HG03060 (cell line): ENCODE data around the gene SCAI.
"Not testable (repeated sequence)": the region's sequence is repeated elsewhere in the genome, so short reads cannot be mapped to it uniquely, and the experiment has no call there.

Experiments used
- ATAC-seq: cut with Tn5 transposase; IDR thresholded peaks from one replicate; pipeline ENCODE4 v1.9.1; 2021; ENCODE audit warnings: low read depth, moderate number of reproducible peaks; ENCODE audit not compliant: unreplicated experiment

The SCAI gene

DNA sequence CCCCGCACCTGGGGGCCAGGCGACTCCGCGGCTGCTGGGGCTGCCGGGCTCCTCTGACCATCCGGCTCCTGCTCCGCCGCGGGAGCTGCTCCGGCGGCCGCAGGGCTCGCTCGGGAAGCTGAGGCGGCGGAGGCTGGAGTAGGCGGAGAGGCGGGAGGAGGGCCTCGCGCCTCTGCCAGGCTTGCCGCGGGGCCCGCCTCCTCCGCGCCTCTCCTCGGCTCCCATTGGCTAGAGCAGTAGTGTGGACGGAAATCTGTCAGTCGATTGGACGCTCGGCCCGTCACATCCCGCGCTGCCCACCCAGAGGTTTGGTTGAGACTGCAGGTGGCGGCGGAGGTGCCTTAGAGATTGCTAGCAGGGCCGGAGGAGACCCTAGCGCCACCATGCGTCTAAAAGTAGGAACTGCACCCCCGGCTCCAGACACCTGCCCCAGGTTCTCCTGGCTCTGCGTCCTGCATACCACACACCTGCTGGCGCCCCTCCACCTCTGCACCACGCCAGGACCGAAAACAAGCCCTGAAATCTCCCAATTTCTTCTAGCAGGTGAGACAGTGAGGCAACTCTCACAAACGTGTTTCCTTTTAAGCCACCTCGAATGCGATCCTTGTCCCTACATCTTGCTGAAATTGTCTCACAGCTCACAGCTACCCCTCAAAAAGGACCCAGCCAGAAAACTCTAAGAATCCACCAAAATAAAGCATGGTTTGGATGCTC is at the start of gene SCAI:
Gene SCAI, minus strand, starts transcription at position 152 of the 714 bp plus-strand sequence. Its CDS starts 91 bp downstream, at position 61.
- peak; percentile 95 for ATAC-seq

DNA sequence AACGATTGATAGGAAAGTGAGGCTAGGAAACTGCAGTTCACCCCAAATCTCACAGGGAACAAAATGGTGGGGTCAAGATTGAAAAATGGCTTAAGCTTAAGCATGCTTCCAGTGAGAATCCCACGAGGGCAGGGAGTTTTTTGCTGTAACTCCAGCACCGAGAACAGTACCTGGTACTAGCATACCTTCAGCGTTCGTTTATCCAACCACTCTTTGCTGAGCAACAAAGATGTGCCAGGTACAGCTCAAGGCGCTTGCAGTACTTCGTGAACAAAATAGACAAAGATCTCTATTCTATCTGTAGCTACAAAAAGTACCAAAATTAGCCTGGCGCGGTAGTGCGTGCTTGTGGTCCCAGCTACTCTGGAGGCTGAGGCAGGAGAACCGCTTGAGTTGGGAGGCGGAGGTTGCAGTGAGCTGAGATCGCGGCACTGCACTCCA is 47.1 kb upstream of the SCAI start:
- ATAC-seq = peak; percentile 7

DNA sequence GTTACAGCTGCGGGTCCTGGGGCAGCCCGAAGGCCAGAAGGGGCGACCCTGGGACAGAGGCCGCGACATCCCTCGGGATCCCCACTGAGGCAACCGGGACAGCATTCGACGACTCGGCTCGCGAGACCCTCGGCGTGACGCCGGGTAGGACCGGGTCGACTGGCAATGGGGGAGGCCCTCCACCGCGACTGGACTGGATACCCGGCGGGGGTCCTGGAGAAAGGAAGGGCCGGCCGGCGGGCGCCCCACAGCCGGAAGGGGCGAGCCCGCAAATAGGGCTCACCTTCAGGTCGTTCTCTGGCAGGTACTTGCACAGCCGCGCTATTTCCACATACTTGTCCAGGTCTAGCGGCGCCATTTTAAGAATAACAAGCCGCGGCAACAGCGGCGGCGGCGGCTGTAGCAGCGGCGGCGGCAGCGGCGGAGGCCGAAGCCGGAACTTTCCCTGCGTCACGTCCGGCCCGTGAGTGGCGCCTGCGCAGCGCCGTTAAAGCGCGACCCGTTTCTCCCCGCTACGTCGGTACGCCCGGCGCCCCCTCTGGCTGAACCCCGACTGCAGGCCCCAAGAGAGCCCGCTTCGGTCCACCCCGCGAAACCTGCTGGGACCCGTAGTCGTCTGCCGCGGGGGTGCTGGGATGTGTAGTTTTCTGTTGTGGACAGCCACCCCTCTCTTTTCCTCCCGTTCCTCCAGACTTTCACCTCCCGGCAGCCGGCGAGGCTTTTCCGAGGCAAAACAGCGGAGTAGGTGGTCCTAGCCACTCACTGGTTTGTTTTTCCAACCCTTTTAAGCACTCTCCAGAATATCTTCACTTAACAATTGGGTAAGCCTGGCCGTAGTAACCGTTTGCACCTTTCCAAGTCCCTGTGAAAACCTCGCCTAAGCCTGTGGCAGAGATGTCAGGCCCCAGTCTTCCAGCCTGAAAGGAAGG is 46.3 kb upstream of the SCAI start, which contains the start of gene PPP6C:
Gene PPP6C, minus strand, starts transcription at position 443 of the 929 bp plus-strand sequence. Its CDS starts 85 bp downstream, at position 358.
- peak; percentile 80 for ATAC-seq

- ATAC-seq = no peak
Observed at GRCh38 chr9:125189011-125189360, 45.7 kb upstream of the SCAI start.

DNA sequence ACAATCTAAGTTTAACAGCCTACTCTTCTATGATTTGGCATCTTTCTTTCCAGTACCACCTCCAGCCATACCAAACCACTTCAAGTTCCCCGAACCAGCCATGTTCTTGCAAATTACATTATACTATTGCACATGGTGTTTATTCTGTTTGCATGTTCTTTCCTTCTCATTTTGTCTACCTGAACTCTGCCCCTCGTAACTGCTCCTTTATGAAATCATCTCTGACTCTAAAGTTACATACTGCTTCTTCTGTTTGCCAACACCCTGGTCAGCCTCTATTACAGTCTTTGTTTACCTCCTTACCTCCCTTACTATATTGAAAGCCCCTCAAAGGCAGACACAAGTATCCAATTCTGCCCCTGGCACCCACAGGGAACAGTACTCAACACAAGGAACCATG is 40.2 kb upstream of the SCAI start:
- no peak for ATAC-seq

DNA sequence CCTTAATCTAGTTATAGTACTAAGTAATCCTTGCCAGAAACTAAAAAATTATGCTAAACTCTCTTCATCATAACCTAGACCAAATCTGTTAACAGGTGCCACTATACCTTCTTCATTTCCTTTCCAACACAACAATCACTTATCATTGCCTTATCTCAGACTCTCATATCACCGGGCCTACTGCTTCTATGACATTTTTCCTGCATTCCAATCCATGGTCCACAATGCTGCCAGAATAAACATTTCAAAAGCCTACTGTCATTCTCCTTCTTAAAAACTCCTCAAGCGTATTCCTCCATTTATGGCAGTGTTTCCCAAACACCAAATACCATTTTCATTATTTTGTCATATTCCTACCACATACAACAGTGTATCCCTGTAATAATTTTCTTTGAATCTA is 39.7 kb upstream of the SCAI start:
- no peak for ATAC-seq

DNA sequence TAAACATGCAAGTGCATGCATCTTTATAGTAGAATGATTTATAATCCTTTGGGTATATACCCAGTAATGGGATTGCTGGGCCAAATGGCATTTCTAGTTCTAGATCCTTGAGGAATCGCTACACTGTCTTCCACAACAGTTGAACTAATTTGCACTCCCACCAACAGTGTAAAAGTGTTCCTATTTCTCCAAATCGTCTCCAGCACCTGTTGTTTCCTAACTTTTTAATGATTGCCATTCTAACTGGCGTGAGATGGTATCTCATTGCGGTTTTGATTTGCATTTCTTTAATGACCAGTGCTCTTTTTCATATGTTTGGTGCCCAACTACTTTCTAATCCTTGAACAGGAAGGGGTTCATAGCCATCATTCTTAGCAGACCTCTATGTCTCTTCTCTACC is 38.4 kb upstream of the SCAI start:
- not testable (repeated sequence) for ATAC-seq

DNA sequence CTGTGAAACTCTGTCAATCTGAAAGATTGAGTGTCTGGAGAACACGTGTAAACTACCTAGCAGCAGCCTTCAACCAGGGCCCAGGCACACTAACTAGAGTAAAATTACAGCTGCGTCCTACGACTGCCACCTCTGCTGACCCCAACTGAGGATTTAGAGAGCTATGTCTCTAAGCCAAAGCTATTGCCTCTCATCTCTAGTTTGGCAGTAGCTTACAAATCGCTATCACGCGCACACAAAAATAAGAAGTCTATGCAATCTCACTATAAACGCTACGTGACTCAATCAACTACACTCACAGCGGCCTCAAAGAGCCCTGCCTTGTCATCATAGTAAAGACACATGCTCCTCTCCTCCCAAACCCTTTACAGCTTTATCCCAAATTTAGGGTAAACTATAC is 37.5 kb upstream of the SCAI start:
- ATAC-seq = no peak

DNA sequence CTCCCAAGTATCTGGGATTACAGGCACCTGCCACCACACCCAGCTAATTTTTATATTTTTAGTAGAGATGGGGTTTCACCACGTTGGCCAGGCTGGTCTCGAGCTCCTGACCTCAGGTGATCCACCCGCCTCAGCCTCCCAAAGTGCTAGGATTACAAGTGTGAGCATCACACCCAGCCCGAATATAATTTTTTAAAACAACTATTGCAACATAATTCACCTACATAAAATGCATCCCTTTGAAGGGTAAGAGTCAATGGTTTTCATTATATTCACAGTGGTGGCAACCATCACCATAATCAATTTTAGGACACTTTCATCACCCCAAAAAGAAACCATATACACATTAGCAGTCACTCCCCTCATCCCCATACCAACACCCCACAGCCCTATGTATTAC is 36.4 kb upstream of the SCAI start:
- not testable (repeated sequence) for ATAC-seq

DNA sequence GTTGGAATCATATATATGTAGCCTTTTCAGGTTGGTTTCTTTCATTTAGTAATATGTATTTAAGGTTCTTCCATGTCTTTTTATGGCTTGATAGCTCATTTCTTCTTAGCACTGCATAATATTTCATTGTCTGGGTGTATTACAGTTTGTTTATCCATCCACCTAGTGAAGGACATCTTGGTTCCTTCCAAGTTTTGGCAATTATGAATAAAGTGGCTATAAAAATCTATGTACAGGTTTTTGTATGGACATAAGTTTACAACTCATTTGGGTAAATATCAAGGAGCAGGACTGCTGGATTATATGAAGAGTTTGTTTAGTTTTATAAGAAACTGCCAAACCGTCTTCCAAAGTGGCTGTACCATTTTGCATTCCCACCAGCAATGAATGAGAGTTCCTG is 34.6 kb upstream of the SCAI start:
- ATAC-seq = no peak

DNA sequence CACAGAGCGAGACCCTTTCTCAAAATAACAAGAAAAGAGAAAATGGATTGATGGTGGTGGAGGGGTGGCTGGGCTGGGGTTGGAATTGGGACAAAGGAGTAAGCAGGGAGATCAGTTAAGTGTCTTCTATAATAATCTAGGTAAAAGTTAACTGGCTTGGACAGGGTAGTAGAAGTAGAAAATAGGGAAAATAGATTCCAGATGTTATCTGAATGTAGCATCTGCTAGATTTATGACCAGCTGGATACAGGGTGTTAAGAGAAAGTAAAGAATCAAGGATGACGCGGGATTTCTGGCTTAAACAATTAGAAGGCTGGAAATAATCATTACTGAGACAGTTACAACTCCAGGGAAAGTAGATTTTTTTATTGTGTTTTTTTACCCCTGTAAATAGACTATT is 33.3 kb upstream of the SCAI start:
- ATAC-seq = no peak

- no peak for ATAC-seq
Observed at GRCh38 chr9:125172031-125172755, 28.9 kb upstream of the SCAI start.

DNA sequence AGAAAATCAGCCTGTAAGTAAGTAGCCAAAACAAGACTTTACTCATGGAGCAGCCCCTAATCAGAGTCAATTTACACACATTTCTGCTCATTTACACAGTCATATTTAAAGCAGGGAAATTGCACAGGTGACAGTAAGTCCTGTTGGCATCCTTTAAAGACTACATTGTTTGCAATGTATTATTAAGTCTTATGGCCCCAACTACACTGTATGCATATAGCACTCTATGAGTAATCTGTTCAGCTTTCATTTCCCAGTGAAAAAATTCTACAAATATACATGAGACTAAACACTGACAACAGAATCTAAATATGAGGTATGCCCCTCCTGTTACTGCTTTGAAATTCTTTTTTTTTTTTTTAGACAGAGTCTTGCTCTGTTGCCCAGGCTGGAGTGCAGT is 26.6 kb upstream of the SCAI start:
- ATAC-seq = no peak

DNA sequence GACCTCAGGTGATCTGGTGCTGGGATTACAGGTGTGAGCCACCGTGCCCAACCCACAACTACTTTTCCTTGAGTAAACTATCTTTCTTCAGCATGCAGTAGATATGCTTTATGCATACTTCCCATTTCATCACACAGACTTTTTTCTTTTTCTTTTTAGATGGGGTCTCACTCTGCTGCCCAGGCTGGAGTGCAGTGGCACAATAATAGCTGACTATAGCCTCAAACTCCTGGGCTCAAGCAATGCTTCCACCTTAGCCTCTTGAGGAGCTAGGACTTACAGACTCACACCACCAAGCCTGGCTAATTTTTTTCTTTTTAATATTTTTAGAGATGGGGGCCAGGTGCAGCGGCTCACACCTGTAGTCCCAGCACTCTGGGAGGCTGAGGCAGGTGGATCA is 23.4 kb upstream of the SCAI start:
- ATAC-seq = no peak

- ATAC-seq = not testable (repeated sequence)
Observed at GRCh38 chr9:125162891-125163290, 19.6 kb upstream of the SCAI start.

GRCh38 chr9:125161284-125161918 is 18.1 kb upstream of the SCAI start:
- ATAC-seq = no peak

DNA sequence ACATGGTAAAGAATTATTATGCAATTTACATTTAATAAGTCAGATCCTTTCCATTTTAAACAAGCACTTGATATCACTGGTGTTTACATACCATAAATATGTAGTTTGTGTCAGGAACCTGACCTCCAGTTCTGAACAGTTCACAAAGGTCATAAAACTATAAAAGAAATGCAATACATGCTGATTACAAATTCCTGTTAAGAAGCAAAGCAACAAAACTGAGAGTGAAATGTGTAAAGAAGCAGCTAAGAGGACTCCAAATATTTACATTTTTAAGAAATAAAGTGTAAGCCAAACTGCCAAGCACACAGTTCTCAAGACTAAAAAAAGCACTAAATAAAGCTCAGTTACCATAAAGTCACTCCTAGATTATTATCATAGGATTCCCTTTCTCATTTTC is 17.4 kb upstream of the SCAI start:
- ATAC-seq = no peak

- no peak for ATAC-seq
Observed at GRCh38 chr9:125156551-125156950, 13.2 kb upstream of the SCAI start.

DNA sequence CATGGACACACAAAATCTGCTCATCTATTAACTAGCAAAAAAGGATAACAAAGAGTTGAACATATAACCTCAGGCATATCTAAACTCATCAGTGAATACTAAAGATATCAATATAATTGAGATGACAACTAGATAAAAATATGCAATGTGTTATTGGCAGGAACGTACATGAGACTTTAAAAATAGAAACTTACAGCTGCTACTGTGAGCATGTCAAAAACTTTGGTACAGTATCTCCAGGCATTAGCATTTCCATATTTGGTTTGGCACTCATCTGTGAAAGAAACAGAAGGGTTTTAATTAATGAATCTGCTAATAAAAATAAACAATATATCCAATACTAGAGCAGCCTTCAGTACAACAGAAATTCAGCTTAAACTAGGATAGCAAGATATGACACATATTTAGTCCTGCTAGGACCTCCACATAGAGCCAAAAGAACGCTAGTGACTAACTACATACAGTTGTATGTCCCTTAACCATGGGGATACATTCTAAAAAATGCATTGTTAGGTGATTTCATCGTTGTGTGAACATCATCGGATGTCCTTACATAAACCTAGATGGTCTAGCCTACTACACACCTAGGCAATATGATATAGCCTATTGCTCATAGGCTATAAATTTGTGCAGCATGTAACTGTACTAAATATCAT is 10.5 kb upstream of the SCAI start:
- ATAC-seq = no peak

DNA sequence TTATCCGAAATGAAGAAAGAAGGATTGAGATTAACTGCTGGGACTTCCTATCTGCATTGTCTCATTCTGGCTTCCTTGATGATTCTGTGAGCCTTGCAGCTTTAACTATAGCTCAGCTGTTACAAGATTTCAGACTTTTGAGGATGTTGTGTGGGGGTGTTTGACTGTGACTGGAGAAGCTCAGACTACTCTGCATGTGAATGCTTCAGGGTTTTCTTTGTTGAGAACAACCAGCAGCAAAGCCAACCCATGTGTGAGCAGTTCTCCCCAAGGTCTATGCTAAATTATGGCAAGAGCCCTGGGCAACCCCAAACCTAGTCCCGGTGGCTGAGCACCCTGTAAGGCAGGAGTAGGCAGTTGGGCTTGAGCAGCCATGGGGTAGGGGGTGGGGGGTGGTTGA is 8.4 kb upstream of the SCAI start:
- ATAC-seq = no peak
